ENCODE results near the gene HAGHL.
"Not testable (repeated sequence)": the region's sequence is repeated elsewhere in the genome, so short reads cannot be mapped to it uniquely, and the experiment has no call there.

Gene HAGHL

GRCh38 chr16:687499-687898 lies 39.4 kb upstream of the HAGHL start:
- DNase-seq (ENCODE audit: low read depth) = no peak

- no peak for DNase-seq (ENCODE audit: low read depth)
Observed at GRCh38 chr16:689175-689897, 37.6 kb upstream of the HAGHL start.

- DNase-seq (ENCODE audit: low read depth) = not testable (repeated sequence)
Observed at GRCh38 chr16:691242-691641, 35.7 kb upstream of the HAGHL start.

- no peak for DNase-seq (ENCODE audit: low read depth)
Observed at GRCh38 chr16:692356-693108, 34.4 kb upstream of the HAGHL start.

GRCh38 chr16:693364-693763 lies 33.5 kb upstream of the HAGHL start:
- no peak for DNase-seq (ENCODE audit: low read depth)

GRCh38 chr16:693766-694165 lies 33.1 kb upstream of the HAGHL start:
- no peak for DNase-seq (ENCODE audit: low read depth)

GRCh38 chr16:694187-694862 lies 32.6 kb upstream of the HAGHL start:
- DNase-seq (ENCODE audit: low read depth) = no peak

- DNase-seq (ENCODE audit: low read depth) = no peak
Observed at GRCh38 chr16:694863-695354, 32.0 kb upstream of the HAGHL start.

- DNase-seq (ENCODE audit: low read depth) = no peak
Observed at GRCh38 chr16:695355-696089, 31.4 kb upstream of the HAGHL start.

- DNase-seq (ENCODE audit: low read depth) = no peak
Observed at GRCh38 chr16:698911-699671, 27.8 kb upstream of the HAGHL start.

GRCh38 chr16:700684-701584 lies 26.0 kb upstream of the HAGHL start:
- DNase-seq (ENCODE audit: low read depth) = no peak

- DNase-seq (ENCODE audit: low read depth) = no peak
Observed at GRCh38 chr16:702341-702740, 24.6 kb upstream of the HAGHL start.

GRCh38 chr16:703406-703805 lies 23.5 kb upstream of the HAGHL start:
- DNase-seq (ENCODE audit: low read depth) = no peak

GRCh38 chr16:704047-704446 lies 22.9 kb upstream of the HAGHL start:
- DNase-seq (ENCODE audit: low read depth) = no peak

GRCh38 chr16:704552-705380 lies 22.1 kb upstream of the HAGHL start:
- DNase-seq (ENCODE audit: low read depth) = no peak

- DNase-seq (ENCODE audit: low read depth) = no peak
Observed at GRCh38 chr16:705431-706188, 21.3 kb upstream of the HAGHL start, which contains the start of gene FBXL16. FBXL16 (minus strand) TSS chr16:705801; CDS start chr16:697405, 8,396 bp downstream.

GRCh38 chr16:706189-707061 lies 20.5 kb upstream of the HAGHL start:
- DNase-seq (ENCODE audit: low read depth) = no peak

All from non-pigmented ciliary epithelial cell (primary cell).